Transverse colon (tissue), 4 donors: ENCODE data around the gene RAD23A. TPM values are rescaled to one million over a fixed set of nuclear protein-coding genes. Genes with fewer than 3 reads are reported as not detected.
A peak's percentile ranks its signal among the peaks of the same experiment; 100 is the strongest.

ENCODE experiments used
- DNase-seq: peaks from one replicate; pipeline ENCODE4 v3.0.0-alpha.2; 2019
- H3K27ac ChIP-seq, 4 donors: fragments of 200-600 bp; sonication (generic); 2 replicates each; pipeline ENCODE4 v1.5.1; 2016 to 2018; ENCODE audit warnings: inconsistent platforms in 4 of 4
- H3K27me3 ChIP-seq: fragments of 200-600 bp; sonication (generic); 2 replicates; pipeline ENCODE4 v1.5.1; 2017; ENCODE audit warnings: inconsistent platforms
- H3K36me3 ChIP-seq, 4 donors: fragments of 200-600 bp; sonication (generic); 2 replicates each; pipeline ENCODE4 v1.5.1; 2017 to 2019; ENCODE audit warnings: inconsistent platforms in 4 of 4
- H3K4me1 ChIP-seq, 4 donors: fragments of 200-600 bp; sonication (generic); 2 replicates each; pipeline ENCODE4 v1.5.1; 2017 to 2020; ENCODE audit warnings: inconsistent platforms in 4 of 4
- H3K4me3 ChIP-seq, 4 donors: fragments of 200-600 bp; sonication (generic); 1 replicate in 1 of 4; 2 replicates in 3 of 4; pipeline versions ENCODE4 v1.5.1 to v1.6.1; 2017 to 2019; ENCODE audit warnings: inconsistent platforms in 4 of 4
- H3K9me3 ChIP-seq, 2 donors: fragments of 200-600 bp; sonication (generic); 2 replicates each; pipeline ENCODE4 v1.5.1; 2017 to 2019; ENCODE audit warnings: inconsistent platforms in 2 of 2
- EP300 ChIP-seq: sonication (generic); formaldehyde crosslinking; IDR thresholded peaks from one replicate; pipeline ENCODE4 v1.6.1; 2017; ENCODE audit warnings: antibody characterized with exemption, low read depth
- POLR2A ChIP-seq: fragments of 450-650 bp; IDR thresholded peaks from one replicate; pipeline ENCODE4 v1.6.1; 2016; ENCODE audit warnings: antibody characterized with exemption, mild to moderate bottlenecking, moderate library complexity
- POLR2AphosphoS5 ChIP-seq, 3 donors: sonication (generic); formaldehyde crosslinking; IDR thresholded peaks; one replicate each; pipeline ENCODE4 v1.6.1; 2016; ENCODE audit warnings: antibody characterized with exemption in 3 of 3
- WGBS, 2 donors: methylation state at CpG; one replicate each; pipeline ENCODE4 v1.1.5; 2018; ENCODE audit warnings: low coverage in 1 of 2; 5-methylcytosine and 5-hydroxymethylcytosine counted together
- in situ Hi-C, 4 donors: fragments of 200-750 bp; cut with MboI; loops; one replicate each; pipeline versions ENCODE4 v1.15.0 to v1.15.1; 2017; ENCODE audit warnings: low sequenced_read_pairs in 3 of 4, low pct_ligation_motif_present in 1 of 4, low pct_unique_long_range_greater_than_20kb in 1 of 4
- intact Hi-C: fragments of 100-400 bp; cut with DNase I; formaldehyde crosslinking; loops from one replicate; pipeline ENCODE4 v1.15.1; 2023; ENCODE audit warnings: low total_unique reads
- total RNA-seq, 4 donors: library from RNA; depleted of rRNA; stranded (reverse); fragments of >200 nt; gene quantifications; one replicate each; pipeline ENCODE4 v1.1.0, GENCODE V29; 2016
- TF ChIP-seq, protein P1 (sequence below), 5 experiments: fragments of 200-600 bp in 3 of 5; fragments of 450-650 bp in 2 of 5; sonication (generic) in 3 of 5; IDR thresholded peaks; 1 replicate in 2 of 5; 2 replicates in 3 of 5; pipeline ENCODE4 v1.5.1; 2016 to 2017; ENCODE audit warnings: antibody characterized with exemption in 5 of 5, inconsistent platforms in 3 of 5, mild to moderate bottlenecking in 2 of 5, moderate library complexity in 1 of 5

Gene RAD23A
- total RNA-seq, 4 donors from 2014 or later, result 57.9 to 87.9 (median 75.9) TPM

- peak; percentile 45 for DNase-seq
- Histone ChIP-seq H3K27ac (peak overlapping the region; percentile 95 to 98 (median 98)), H3K4me1 (peaks cover 16 to 50% (median 33%) of the 10 kb centered on the region in 4 donors), H3K36me3 (peaks cover 0 to 30% (median 12%) of the 10 kb centered on the region in 4 donors), H3K4me3 (peak overlapping the region; percentile 90 to 100 (median 92)), H3K9me3 (no peaks in the 10 kb centered on the region), H3K27me3 (no peaks in the 10 kb centered on the region)
- in situ Hi-C loops (no loop called here), intact Hi-C loops (no loop called here)
- TF ChIP-seq, protein P1, sequence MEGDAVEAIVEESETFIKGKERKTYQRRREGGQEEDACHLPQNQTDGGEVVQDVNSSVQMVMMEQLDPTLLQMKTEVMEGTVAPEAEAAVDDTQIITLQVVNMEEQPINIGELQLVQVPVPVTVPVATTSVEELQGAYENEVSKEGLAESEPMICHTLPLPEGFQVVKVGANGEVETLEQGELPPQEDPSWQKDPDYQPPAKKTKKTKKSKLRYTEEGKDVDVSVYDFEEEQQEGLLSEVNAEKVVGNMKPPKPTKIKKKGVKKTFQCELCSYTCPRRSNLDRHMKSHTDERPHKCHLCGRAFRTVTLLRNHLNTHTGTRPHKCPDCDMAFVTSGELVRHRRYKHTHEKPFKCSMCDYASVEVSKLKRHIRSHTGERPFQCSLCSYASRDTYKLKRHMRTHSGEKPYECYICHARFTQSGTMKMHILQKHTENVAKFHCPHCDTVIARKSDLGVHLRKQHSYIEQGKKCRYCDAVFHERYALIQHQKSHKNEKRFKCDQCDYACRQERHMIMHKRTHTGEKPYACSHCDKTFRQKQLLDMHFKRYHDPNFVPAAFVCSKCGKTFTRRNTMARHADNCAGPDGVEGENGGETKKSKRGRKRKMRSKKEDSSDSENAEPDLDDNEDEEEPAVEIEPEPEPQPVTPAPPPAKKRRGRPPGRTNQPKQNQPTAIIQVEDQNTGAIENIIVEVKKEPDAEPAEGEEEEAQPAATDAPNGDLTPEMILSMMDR (IDR thresholded peaks at IDR 0.05), result peak; percentile 37 to 76 (median 45)
- peak; percentile 25 for TF ChIP-seq POLR2A
- TF ChIP-seq EP300, result no peak
- TF ChIP-seq POLR2AphosphoS5 (IDR thresholded peaks at IDR 0.05), result no peak
- 1 to 10% methylated on average over 2 to 53 of the region's 54 CpGs for WGBS, 2 donors
Observed at GRCh38 chr19:12938779-12939601, 6.7 kb upstream of the RAD23A start.

- peaks cover 16 to 53% (median 33%) of the 10 kb centered on the region in 4 donors for H3K4me1 ChIP-seq
- H3K4me3 ChIP-seq, result peak overlapping the region in 3 of 4 donors; percentile 90 to 100 (median 91)
Observed at GRCh38 chr19:12939975-12940423, 5.7 kb upstream of the RAD23A start.

GRCh38 chr19:12940897-12941296 lies 4.8 kb upstream of the RAD23A start:
- H3K36me3 ChIP-seq, result peaks cover 0 to 33% (median 15%) of the 10 kb centered on the region in 4 donors
- WGBS, 2 donors, result 72% methylated on average over 2 of the region's 2 CpGs; no CpG with 5 or more reads in 1 of the 2 donors
- in situ Hi-C loops (no loop called here), intact Hi-C loops (loop anchor here (10.0 kb wide), 1 partner anchor 56 kb away; the partner anchor contains the start of genes DNASE2 and KLF1)
- H3K27ac ChIP-seq, result peak overlapping the region in 1 of 4 donors; percentile 98
- no peaks in the 10 kb centered on the region for H3K27me3 ChIP-seq
- no peaks in the 10 kb centered on the region for H3K9me3 ChIP-seq
- peaks cover 16 to 57% (median 33%) of the 10 kb centered on the region in 4 donors for H3K4me1 ChIP-seq
- DNase-seq, result no peak
- TF ChIP-seq EP300, result no peak
- no peak for TF ChIP-seq POLR2A
- no peak for TF ChIP-seq POLR2AphosphoS5 (IDR thresholded peaks at IDR 0.05)
- TF ChIP-seq, protein P1 (IDR thresholded peaks at IDR 0.05), result no peak
- H3K4me3 ChIP-seq, result no peak overlapping the region

More at GRCh38 chr19:12939975-12940423, 5.7 kb upstream of the RAD23A start:
- DNase-seq, result no peak
- no peak for TF ChIP-seq POLR2A
- TF ChIP-seq POLR2AphosphoS5 (IDR thresholded peaks at IDR 0.05), result no peak
- no peak for TF ChIP-seq EP300
- TF ChIP-seq, protein P1 (IDR thresholded peaks at IDR 0.05), result no peak
- no peaks in the 10 kb centered on the region for H3K9me3 ChIP-seq
- intact Hi-C loops, result loop anchor here (10.0 kb wide), 1 partner anchor 55 kb away; the partner anchor contains the start of genes DNASE2 and KLF1
- peaks cover 0 to 33% (median 15%) of the 10 kb centered on the region in 4 donors for H3K36me3 ChIP-seq
- no peaks in the 10 kb centered on the region for H3K27me3 ChIP-seq
- whole genome bisulfite sequencing, 2 donors, result 64% methylated on average over 10 of the region's 10 CpGs; no CpG with 5 or more reads in 1 of the 2 donors
- peak overlapping the region; percentile 95 to 98 (median 98) for H3K27ac ChIP-seq
- in situ Hi-C loops, result no loop called here

- peak overlapping the region in 2 of 4 donors; percentile 95 to 97 for H3K27ac ChIP-seq
- WGBS, 2 donors, result 80 to 83% methylated on average over 15 to 18 of the region's 18 CpGs
- H3K4me3 ChIP-seq, result no peak overlapping the region
- TF ChIP-seq, protein P1 (IDR thresholded peaks at IDR 0.05), result no peak
- TF ChIP-seq POLR2A, result no peak
- no peak for TF ChIP-seq POLR2AphosphoS5 (IDR thresholded peaks at IDR 0.05)
- no peak for TF ChIP-seq EP300
- H3K36me3 ChIP-seq, result peaks cover 0 to 42% (median 19%) of the 10 kb centered on the region in 4 donors
- H3K27me3 ChIP-seq, result no peaks in the 10 kb centered on the region
- intact Hi-C loops, result loop anchor here (10.0 kb wide), 1 partner anchor 59 kb away; the partner anchor contains the start of genes DNASE2 and KLF1
- H3K9me3 ChIP-seq, result no peaks in the 10 kb centered on the region
- H3K4me1 ChIP-seq, result peaks cover 20 to 63% (median 36%) of the 10 kb centered on the region in 4 donors
- in situ Hi-C loops, result no loop called here
- DNase-seq, result no peak
Observed at GRCh38 chr19:12943437-12944044, 2.1 kb upstream of the RAD23A start.
